ENCODE data around the gene DACH2. TPM values are rescaled to one million over a fixed set of nuclear protein-coding genes. Genes with fewer than 3 reads are reported as not detected.

The DACH2 gene
- total RNA-seq: not detected in 2 replicates

DNA sequence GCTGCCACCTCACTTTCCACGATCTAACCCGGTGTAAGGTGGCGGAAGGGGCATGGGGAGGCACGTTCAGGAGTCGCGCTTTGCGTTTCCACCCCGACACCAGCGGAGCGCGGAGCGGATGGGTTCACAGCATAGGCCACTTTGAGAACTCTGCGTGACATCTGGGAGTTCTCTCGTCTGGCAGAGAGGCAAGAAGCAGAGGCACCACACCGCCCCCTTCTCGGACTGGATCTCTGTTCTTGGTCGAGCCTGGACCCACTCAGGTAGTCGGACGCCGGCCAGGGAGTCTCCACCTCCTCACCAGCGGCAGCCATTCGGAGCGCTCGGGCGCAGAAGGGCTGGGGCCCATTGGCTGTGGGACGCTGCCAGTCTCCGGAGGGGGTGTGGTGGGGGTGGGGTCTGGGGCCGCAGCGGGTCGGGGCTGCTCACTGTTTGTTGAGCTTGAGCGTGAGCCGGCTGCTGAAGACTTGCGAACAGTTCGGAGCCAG is at the start of gene DACH2:
DACH2 (plus strand) TSS at position 428 of the 488 bp plus-strand sequence.

Other genes with a start within 250 kb of the DACH2 start
- 11.2 and 16.3 TPM in 2 replicates for gene CHM, start 100.9 kb upstream of the DACH2 start, total RNA-seq

All from myometrial cell (primary cell).